NCI-H510A treated with DMSO at 0.1 percent for 48 hours (cell line): ENCODE results near the gene NTNG2.
A peak's percentile ranks its signal among the peaks of the same experiment; 100 is the strongest.
"Not testable (repeated sequence)": the region's sequence is repeated elsewhere in the genome, so short reads cannot be mapped to it uniquely, and the experiment has no call there.

ENCODE experiments used
- DNase-seq: peaks from one replicate; lab custom pipeline; 2025; lab: John Stamatoyannopoulos, UW

Gene NTNG2

DNA sequence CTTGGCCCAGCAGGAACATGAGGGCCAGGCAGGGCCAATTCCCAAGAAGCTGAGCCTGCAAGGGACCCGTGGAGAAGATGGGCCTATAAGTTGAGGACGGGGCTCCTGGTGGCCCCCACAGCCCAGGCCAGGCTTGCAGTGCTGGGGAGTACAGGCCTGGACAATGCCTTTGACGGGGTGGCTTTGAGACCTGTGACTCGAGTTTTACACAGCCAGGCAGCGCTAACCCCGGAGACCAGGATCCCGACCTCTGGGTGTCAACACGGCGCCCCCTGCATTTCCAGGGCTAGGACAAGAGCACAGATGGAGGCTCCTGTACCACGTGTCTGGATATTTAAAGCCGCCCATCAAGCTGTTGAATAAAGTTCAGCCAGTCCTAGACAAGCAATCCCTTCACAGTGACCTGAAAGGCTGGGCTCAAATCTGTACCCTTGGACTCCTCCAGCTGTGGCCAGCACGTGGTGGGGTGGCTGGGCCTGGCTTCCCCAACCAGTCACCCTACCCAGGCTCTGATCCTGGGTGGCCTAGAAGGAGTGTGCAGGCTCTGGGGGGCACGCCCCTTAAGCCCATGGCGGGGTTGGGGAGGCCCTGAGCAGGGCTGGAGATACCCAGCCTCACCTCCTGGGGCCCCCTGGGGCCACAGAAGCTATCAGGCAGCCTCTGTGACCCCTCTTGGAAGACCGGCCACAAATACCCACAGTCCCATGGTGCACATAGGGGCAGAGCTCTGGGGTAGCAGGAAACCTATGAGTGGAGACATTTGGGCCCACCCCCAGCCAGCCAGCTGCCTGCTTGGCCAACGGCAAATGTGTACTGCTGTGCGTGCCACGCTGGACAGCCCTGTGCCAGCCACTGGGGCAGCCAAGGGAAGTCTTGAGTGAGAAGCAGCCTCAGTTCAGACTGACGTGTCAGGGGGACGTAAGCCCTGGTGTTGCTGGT lies 88.7 kb downstream of the NTNG2 start:
- DNase-seq, result no peak

DNA sequence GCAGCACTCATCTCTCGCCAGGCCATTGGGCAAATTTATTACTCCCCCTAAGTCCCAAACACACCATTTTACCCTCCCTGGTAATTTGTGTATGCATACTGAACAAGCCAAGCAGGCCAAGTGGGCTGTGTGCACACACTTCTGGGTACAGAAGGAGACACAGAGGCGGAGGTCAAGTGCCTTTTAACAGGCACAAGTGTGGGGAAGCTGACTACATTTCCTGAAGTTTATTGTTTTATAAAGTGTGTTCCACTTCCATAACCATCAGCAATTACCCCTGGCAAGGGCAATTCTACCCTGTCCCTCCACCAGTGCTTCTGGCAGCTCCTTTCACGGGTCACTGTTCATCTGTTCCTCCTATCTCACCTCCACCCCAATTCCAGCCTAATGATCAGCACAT lies 99.0 kb downstream of the NTNG2 start:
- peak; percentile 27 for DNase-seq

DNA sequence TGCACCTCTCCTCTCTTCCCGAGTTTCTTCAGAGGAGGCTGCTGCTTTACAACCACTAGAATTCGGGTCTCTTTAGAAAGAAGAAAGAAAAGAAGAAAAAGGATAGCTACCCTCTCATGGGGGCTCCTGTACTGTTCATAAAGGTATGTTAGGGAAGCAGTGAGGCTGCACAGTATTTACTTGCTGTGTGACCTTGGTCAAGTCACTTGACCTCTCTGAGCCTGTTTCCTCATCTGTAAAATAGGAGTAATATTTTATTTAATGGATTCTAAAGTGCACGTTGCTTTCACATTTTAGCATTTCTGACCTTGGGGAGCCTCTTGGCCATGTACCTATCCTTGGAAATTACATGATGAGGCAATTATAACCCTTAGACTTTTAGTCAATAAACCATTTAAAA lies 104.2 kb downstream of the NTNG2 start:
- no peak for DNase-seq

DNA sequence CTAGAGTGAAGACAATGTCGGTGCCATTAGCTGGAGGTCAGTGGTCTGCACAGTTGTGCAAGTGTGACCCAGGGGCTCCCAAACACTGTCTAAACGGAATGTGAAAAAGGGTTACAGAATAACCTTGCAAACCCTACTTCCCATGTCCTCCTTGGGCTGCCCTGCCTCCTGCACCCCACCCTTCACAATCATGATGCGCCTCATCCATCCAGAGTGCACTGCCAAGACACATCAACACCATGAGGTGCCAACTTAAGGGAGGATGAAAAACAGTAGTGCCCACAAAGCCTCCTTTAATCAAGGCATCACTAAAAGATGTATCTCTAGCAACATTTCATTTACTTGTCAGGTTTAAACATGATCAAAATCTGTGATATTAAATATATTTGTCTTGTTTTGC lies 105.8 kb downstream of the NTNG2 start:
- no peak for DNase-seq

DNA sequence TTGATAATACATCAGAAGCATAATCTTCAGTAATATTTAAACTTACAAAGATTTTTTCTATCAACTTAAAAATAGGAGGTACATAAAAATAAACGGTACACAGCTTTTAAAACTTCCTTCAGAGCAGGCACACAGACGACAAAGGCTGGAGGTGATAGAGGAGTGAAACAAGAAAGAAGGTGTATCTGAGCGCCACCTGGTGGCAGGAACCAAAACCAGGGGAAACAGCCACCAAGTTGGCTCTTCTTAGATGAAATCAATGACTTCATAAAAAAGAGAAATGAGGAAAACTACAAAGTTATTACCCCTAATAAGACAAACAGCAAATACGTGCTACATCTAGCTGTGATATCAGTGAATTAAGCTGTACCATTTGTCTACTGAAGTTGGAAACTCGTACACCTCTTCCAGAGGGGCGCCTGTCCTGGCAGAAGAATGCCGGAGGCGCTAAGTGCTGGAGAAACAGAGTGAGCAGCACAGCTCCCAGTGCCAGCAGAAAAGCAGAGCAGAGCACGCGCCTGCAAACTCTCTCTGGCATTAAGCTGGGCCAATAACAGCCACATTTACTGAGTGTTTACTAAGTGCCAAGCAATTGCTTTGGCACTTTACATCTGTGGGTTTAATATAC lies 107.0 kb downstream of the NTNG2 start:
- peak; percentile 73 for DNase-seq

DNA sequence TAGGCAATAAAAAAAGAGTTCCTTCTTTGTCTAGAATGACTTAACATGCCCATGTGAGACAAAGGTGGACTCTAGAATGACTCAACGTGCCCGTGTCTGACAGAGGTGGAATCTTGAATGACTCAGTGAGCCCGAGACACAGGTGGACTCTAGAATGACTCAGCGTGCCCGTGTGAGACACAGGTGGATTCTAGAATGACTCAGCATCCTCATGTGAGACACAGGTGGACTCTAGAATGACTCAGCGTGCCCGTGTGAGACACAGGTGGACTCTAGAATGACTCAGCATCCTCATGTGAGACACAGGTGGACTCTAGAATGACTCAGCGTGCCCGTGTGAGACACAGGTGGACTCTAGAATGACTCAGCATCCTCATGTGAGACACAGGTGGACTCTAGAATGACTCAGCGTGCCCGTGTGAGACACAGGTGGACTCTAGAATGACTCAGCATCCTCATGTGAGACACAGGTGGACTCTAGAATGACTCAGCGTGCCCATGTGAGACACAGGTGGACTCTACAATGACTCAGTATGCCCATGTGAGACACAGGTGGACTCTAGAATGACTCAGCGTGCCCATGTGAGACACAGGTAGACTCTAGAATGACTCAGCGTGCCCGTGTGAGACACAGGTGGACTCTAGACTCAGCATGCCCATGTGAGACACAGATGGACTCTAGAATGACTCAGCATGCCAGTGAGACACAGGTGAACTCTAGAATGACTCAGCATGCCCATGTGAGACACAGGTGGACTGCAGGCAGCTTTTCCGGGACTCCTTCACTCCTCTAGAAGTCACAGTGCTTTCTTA lies 108.1 kb downstream of the NTNG2 start:
- not testable (repeated sequence) for DNase-seq

DNA sequence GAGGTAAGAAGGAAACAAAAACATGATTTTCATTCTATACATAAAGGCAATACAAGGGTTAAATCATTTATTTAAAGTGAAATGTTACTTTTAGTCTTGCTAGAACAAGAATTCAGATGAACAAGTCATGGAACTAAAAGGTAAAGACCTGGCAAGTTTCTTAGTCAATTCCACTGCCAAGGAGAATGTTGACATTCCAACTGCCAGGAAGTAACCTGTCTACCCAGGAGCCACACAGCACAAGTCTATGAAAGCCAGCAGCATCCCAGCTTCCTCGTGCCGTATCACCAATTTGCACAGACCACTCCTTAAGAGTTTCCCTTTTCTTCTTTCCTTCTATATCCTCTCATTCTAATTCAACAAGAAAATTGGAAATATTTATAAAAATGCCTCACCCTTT lies 113.0 kb downstream of the NTNG2 start:
- DNase-seq, result no peak

DNA sequence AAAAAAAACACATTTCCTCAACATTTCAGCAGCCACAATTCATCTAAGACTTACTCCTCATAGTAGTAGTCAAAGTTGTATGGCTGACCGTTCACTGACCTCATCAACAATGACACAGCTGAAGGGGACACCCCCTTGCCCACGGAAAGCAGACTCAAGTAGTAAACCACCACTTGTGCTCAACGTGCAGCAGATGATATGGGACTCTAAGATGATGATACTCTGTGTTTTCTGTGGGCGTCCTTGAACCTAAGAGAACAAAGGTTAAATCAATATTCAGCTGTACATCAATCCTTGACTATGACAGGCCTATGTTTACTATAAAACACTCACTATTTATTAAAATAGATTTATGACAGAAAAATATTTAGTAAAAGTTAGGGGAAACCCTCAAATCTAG lies 121.3 kb downstream of the NTNG2 start:
- DNase-seq, result no peak

DNA sequence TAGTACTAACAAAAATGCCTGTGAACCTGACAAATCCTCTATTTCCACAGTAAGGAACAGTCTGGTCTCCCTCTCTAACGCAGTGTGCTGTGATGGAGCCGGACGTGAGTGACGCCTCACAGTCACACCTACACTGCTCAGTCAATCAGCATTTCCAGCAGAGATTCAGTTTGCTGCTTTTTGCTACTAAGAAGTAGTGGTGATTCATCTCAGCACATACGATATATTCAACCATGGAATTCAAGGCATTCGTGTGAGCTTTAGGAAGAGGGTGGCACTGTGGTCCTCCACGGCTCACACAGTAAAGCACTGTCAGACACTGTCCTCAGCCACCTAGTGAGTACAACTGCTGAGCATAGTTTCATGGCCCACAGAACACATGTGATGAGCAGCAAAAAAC lies 122.0 kb downstream of the NTNG2 start:
- DNase-seq, result no peak

DNA sequence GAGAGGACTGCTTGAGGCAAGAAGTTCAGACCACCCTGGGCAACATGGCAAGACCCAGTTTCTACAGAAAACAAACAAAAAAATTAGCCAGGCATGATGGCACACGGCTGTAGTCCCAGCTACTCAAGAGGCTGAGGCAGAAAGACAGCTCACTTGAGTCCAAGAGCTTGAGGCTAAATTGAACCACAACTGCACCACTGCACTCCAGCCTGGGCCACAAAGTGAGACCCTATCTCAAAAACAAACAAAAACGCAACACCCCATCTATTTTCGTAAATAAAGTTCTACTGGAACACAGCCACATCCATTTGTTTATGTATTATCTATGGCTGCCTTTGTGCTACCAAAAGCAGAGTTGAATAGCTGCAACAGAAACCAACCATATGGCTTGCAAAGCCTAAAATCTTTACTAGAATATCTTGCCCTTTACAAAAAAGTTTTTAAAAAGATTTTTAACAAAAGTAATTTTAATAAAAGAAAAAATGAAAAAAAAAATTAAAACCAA lies 125.5 kb downstream of the NTNG2 start:
- no peak for DNase-seq

DNA sequence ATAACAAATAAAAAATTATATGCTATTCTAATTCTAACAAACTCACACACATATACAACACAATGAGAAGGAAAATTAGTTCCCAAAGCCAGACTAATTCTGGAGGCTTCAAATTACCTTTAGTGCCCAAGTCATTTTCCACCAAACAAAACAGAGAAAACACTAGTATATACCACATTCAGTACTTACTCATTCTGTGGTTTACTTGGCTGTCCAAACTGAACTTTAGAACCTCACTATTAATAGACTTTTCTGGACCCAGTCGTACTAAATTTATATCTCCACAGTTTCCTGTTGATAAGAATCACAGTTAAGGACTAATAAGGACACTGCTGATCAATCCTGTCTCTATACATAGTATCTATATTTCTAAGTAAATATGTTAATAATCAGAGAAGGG lies 126.5 kb downstream of the NTNG2 start:
- DNase-seq, result no peak

DNA sequence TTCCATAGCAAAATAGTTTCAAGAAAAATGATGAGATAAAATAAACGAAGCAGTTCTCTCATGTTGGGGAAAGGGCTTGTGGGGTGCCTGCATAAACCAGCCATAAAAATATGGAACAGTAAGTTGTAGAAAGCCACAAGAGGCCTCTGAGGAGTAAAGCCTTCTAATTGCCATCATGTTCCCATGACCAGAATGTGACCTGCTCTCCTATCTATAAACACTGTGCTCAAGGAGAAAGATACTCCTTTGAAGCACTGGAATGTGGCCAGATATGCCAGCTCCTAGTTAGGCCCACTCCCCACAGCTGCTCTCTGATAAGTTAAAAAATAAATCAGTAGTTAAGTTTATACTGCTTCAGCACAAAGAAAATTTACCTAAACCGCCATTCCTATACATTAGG lies 127.1 kb downstream of the NTNG2 start:
- no peak for DNase-seq

DNA sequence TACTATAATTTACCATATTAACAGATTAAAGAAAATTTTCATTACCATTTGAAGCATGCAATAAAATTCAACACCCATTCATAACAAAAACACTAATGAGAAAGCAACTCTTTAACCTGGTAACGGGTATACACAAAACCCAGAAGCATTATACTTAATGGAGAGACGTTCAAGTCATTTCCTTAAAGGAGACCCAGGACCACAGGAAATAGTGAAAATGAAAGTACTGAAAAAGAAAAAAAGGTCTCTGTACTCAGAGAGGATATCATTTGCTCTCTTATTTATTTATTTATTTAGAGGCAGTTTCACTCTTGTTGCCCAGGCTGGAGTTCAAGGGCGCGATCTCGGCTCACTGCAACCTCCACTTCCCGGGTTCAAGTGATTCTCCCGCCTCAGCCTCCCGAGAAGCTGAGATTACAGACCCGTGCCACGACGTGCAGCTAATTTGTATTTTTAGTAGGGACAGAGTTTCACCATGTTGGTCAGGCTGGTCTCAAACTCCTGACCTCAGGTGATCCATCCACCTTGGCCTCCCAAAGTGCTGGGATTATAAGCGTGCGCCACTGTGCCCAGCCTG lies 131.4 kb downstream of the NTNG2 start:
- no peak for DNase-seq
